GM23338 (cell line): ENCODE measurements around the gene ADGRB3. TPM values are rescaled to one million over a fixed set of nuclear protein-coding genes. Genes with fewer than 3 reads are reported as not detected.

Experiments
- ATAC-seq: fragments of 200-7000 bp; cut with Tn5 transposase; 3 replicates; pipeline ENCODE4 v1.9.1; 2020
- DNase-seq: peaks from one replicate; pipeline ENCODE4 v3.0.0-alpha.2; 2015; ENCODE audit warnings: low spot score
- H2AFZ ChIP-seq: fragments of 200-600 bp; sonication (generic); 2 replicates; pipeline ENCODE4 v1.8.0; 2016; ENCODE audit warnings: antibody characterized with exemption, mild to moderate bottlenecking, moderate library complexity
- H3F3A ChIP-seq: fragments of 200-600 bp; sonication (generic); replicated peaks from 2 replicates; pipeline ENCODE4 v1.8.0; 2017; ENCODE audit warnings: antibody characterized with exemption, mixed run types, low read depth
- H3K27ac ChIP-seq: fragments of 200-600 bp; sonication (generic); 2 replicates; pipeline ENCODE4 v1.6.1; 2016; ENCODE audit warnings: low read depth
- H3K27me3 ChIP-seq: fragments of 200-600 bp; sonication (generic); 2 replicates; pipeline ENCODE4 v1.8.0; 2016; ENCODE audit warnings: mild to moderate bottlenecking, mixed run types, moderate library complexity; ENCODE audit not compliant: insufficient read depth
- H3K36me3 ChIP-seq: fragments of 200-600 bp; sonication (generic); 2 replicates; pipeline ENCODE4 v1.8.0; 2016; ENCODE audit warnings: mild to moderate bottlenecking; ENCODE audit not compliant: insufficient read depth
- H3K4me1 ChIP-seq: fragments of 200-600 bp; sonication (generic); 2 replicates; pipeline ENCODE4 v1.8.0; 2016; ENCODE audit warnings: mild to moderate bottlenecking, moderate library complexity; ENCODE audit not compliant: insufficient read depth
- H3K4me2 ChIP-seq: fragments of 200-600 bp; sonication (generic); 2 replicates; pipeline ENCODE4 v1.7.1; 2017; ENCODE audit warnings: mixed run types
- H3K4me3 ChIP-seq: fragments of 200-600 bp; sonication (generic); 2 replicates; pipeline ENCODE4 v1.6.1; 2016; ENCODE audit warnings: mixed run types
- H3K79me2 ChIP-seq: fragments of 200-600 bp; sonication (generic); replicated peaks from 2 replicates; pipeline ENCODE4 v1.8.0; 2017; ENCODE audit warnings: mild to moderate bottlenecking; ENCODE audit not compliant: insufficient read depth
- H3K9me2 ChIP-seq: fragments of 200-600 bp; sonication (generic); 2 replicates; pipeline ENCODE4 v1.8.0; 2017; ENCODE audit not compliant: insufficient read depth
- H4K20me1 ChIP-seq: fragments of 200-600 bp; sonication (generic); replicated peaks from 2 replicates; pipeline ENCODE4 v1.8.0; 2017; ENCODE audit warnings: mild to moderate bottlenecking; ENCODE audit not compliant: insufficient read depth
- H3K27ac Mint-ChIP-seq: 2 replicates; pipeline ENCODE4 v1.8.0; 2020; ENCODE audit warnings: inconsistent platforms, mild to moderate bottlenecking, moderate library complexity, mixed read lengths
- H3K27me3 Mint-ChIP-seq: 3 replicates; pipeline ENCODE4 v1.8.0; 2022; ENCODE audit warnings: low read depth, mild to moderate bottlenecking, moderate library complexity, mixed read lengths, inconsistent platforms; ENCODE audit not compliant: insufficient read depth, poor library complexity
- H3K36me3 Mint-ChIP-seq: 3 replicates; pipeline ENCODE4 v1.8.0; 2021; ENCODE audit warnings: low read depth, mild to moderate bottlenecking, inconsistent platforms, moderate library complexity, mixed read lengths
- H3K4me1 Mint-ChIP-seq: 3 replicates; pipeline ENCODE4 v1.8.0; 2020; ENCODE audit warnings: mild to moderate bottlenecking, inconsistent platforms, mixed read lengths
- H3K4me3 Mint-ChIP-seq: 3 replicates; pipeline ENCODE4 v1.8.0; 2021; ENCODE audit warnings: moderate library complexity, mild to moderate bottlenecking, inconsistent platforms, mixed read lengths
- H3K9me3 Mint-ChIP-seq: 3 replicates; pipeline ENCODE4 v1.8.0; 2020; ENCODE audit warnings: moderate library complexity, mild to moderate bottlenecking, inconsistent platforms, mixed read lengths
- CREB1 ChIP-seq: fragments of 250-450 bp; sonication (Bioruptor Pico); IDR thresholded peaks from 2 replicates; pipeline ENCODE4 v1.5.0; 2020; ENCODE audit warnings: low read depth, mild to moderate bottlenecking, moderate library complexity
- ETS1 ChIP-seq: IDR thresholded peaks from 2 replicates; pipeline ENCODE4 v1.6.1; 2016; ENCODE audit warnings: antibody characterized with exemption
- EZH2 ChIP-seq: fragments of 200-600 bp; sonication (generic); IDR thresholded peaks from one replicate; pipeline ENCODE4 v1.8.0; 2017; ENCODE audit warnings: antibody characterized with exemption, mild to moderate bottlenecking, low read depth; ENCODE audit not compliant: unreplicated experiment
- JUNB ChIP-seq: IDR thresholded peaks from one replicate; pipeline ENCODE4 v1.6.1; 2016; ENCODE audit warnings: antibody characterized with exemption; ENCODE audit not compliant: unreplicated experiment
- POLR2AphosphoS5 ChIP-seq: IDR thresholded peaks from 2 replicates; pipeline ENCODE4 v1.6.1; 2016; ENCODE audit warnings: antibody characterized with exemption, low read depth
- ZNF114 ChIP-seq: fragments of 250-450 bp; sonication (Bioruptor Pico); IDR thresholded peaks from 2 replicates; pipeline ENCODE4 v1.5.0; 2020; ENCODE audit warnings: mild to moderate bottlenecking, moderate library complexity
- ZNF331 ChIP-seq: fragments of 250-450 bp; sonication (Bioruptor Pico); IDR thresholded peaks from 2 replicates; pipeline ENCODE4 v1.5.0; 2020; ENCODE audit warnings: low read depth, mild to moderate bottlenecking, moderate library complexity
- polyA plus RNA-seq: library from polyadenylated mRNA; unstranded; fragments of >200 nt; fragmentation: Nextera tagmentation; extraction: Ambion mirVana; gene quantifications from 2 replicates; pipeline ENCODE4 v1.2.1, GENCODE V29; 2016
- total RNA-seq: library from RNA; depleted of rRNA; stranded (reverse); fragments of >200 nt; shearing (Covaris generic); gene quantifications from 2 replicates; pipeline ENCODE4 v1.2.3, GENCODE V29; 2014
- TF ChIP-seq, protein P1 (sequence below): fragments of 250-450 bp; sonication (Bioruptor Pico); IDR thresholded peaks from 2 replicates; pipeline ENCODE4 v1.5.0; 2020; ENCODE audit warnings: mild to moderate bottlenecking, moderate library complexity
- TF ChIP-seq, protein P2 (sequence below): IDR thresholded peaks from one replicate; pipeline ENCODE4 v1.6.1; 2018; ENCODE audit warnings: antibody characterized with exemption; ENCODE audit not compliant: unreplicated experiment

The ADGRB3 gene
- total and polyA plus RNA-seq, 2 experiments from 2014 or later = 0.92 to 4.0 TPM

GRCh38 chr6:68730291-68731054, 95.4 kb downstream of the ADGRB3 start:
- ATAC-seq = no peak
- H3K4me1 ChIP-seq = no peaks in the 10 kb centered on the region
- no peak for TF ChIP-seq ZNF114 (CRISPR knock-in tag)
- TF ChIP-seq JUNB = no peak
- TF ChIP-seq ETS1 = no peak

DNA sequence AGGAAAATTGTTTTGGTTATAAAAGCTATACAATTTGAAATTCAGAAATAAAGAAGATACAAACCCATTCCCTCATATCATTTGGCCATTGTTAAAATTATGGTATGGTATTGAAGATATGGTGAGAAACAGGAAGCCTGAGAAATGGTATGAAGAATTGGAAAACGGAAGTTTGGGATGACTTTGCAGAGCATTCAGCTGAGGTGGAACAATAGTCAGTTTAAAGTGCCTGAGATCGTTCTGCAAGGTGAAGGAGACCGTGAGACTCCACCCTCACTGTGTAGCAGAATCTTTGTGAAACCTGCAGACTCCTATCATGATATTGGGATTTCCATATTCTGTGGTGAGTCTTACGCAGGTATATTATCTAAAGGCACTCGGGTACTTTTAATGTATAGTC, 97.3 kb downstream of the ADGRB3 start:
- no peak for ATAC-seq
- no peaks in the 10 kb centered on the region for H3K36me3 ChIP-seq
- Mint-ChIP-seq H3K27ac (no peak overlapping the region), H3K9me3 (no peaks in the 10 kb centered on the region), H3K4me1 (peaks cover 6% of the 10 kb centered on the region; the same call in 2 of the 3 replicates), H3K36me3 (no peaks in the 10 kb centered on the region), H3K27me3 (no peaks in the 10 kb centered on the region), H3K4me3 (no peak overlapping the region)
- H3K4me3 ChIP-seq = no peak overlapping the region
- no peaks in the 10 kb centered on the region for H3K79me2 ChIP-seq
- TF ChIP-seq CREB1 (CRISPR knock-in tag) (no peak), POLR2AphosphoS5 (no peak), JUNB (no peak), ZNF331 (no peak), ZNF114 (CRISPR knock-in tag) (no peak), EZH2 (no peak)
- TF ChIP-seq, protein P1, sequence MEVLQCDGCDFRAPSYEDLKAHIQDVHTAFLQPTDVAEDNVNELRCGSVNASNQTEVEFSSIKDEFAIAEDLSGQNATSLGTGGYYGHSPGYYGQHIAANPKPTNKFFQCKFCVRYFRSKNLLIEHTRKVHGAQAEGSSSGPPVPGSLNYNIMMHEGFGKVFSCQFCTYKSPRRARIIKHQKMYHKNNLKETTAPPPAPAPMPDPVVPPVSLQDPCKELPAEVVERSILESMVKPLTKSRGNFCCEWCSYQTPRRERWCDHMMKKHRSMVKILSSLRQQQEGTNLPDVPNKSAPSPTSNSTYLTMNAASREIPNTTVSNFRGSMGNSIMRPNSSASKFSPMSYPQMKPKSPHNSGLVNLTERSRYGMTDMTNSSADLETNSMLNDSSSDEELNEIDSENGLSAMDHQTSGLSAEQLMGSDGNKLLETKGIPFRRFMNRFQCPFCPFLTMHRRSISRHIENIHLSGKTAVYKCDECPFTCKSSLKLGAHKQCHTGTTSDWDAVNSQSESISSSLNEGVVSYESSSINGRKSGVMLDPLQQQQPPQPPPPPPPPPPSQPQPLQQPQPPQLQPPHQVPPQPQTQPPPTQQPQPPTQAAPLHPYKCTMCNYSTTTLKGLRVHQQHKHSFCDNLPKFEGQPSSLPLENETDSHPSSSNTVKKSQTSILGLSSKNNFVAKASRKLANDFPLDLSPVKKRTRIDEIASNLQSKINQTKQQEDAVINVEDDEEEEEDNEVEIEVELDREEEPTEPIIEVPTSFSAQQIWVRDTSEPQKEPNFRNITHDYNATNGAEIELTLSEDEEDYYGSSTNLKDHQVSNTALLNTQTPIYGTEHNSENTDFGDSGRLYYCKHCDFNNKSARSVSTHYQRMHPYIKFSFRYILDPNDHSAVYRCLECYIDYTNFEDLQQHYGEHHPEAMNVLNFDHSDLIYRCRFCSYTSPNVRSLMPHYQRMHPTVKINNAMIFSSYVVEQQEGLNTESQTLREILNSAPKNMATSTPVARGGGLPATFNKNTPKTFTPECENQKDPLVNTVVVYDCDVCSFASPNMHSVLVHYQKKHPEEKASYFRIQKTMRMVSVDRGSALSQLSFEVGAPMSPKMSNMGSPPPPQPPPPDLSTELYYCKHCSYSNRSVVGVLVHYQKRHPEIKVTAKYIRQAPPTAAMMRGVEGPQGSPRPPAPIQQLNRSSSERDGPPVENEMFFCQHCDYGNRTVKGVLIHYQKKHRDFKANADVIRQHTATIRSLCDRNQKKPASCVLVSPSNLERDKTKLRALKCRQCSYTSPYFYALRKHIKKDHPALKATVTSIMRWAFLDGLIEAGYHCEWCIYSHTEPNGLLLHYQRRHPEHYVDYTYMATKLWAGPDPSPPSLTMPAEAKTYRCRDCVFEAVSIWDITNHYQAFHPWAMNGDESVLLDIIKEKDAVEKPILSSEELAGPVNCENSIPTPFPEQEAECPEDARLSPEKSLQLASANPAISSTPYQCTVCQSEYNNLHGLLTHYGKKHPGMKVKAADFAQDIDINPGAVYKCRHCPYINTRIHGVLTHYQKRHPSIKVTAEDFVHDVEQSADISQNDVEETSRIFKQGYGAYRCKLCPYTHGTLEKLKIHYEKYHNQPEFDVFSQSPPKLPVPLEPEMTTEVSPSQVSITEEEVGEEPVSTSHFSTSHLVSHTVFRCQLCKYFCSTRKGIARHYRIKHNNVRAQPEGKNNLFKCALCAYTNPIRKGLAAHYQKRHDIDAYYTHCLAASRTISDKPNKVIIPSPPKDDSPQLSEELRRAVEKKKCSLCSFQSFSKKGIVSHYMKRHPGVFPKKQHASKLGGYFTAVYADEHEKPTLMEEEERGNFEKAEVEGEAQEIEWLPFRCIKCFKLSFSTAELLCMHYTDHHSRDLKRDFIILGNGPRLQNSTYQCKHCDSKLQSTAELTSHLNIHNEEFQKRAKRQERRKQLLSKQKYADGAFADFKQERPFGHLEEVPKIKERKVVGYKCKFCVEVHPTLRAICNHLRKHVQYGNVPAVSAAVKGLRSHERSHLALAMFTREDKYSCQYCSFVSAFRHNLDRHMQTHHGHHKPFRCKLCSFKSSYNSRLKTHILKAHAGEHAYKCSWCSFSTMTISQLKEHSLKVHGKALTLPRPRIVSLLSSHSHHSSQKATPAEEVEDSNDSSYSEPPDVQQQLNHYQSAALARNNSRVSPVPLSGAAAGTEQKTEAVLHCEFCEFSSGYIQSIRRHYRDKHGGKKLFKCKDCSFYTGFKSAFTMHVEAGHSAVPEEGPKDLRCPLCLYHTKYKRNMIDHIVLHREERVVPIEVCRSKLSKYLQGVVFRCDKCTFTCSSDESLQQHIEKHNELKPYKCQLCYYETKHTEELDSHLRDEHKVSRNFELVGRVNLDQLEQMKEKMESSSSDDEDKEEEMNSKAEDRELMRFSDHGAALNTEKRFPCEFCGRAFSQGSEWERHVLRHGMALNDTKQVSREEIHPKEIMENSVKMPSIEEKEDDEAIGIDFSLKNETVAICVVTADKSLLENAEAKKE (CRISPR knock-in tag) = no peak
- TF ChIP-seq, protein P2, sequence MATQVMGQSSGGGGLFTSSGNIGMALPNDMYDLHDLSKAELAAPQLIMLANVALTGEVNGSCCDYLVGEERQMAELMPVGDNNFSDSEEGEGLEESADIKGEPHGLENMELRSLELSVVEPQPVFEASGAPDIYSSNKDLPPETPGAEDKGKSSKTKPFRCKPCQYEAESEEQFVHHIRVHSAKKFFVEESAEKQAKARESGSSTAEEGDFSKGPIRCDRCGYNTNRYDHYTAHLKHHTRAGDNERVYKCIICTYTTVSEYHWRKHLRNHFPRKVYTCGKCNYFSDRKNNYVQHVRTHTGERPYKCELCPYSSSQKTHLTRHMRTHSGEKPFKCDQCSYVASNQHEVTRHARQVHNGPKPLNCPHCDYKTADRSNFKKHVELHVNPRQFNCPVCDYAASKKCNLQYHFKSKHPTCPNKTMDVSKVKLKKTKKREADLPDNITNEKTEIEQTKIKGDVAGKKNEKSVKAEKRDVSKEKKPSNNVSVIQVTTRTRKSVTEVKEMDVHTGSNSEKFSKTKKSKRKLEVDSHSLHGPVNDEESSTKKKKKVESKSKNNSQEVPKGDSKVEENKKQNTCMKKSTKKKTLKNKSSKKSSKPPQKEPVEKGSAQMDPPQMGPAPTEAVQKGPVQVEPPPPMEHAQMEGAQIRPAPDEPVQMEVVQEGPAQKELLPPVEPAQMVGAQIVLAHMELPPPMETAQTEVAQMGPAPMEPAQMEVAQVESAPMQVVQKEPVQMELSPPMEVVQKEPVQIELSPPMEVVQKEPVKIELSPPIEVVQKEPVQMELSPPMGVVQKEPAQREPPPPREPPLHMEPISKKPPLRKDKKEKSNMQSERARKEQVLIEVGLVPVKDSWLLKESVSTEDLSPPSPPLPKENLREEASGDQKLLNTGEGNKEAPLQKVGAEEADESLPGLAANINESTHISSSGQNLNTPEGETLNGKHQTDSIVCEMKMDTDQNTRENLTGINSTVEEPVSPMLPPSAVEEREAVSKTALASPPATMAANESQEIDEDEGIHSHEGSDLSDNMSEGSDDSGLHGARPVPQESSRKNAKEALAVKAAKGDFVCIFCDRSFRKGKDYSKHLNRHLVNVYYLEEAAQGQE = no peak
- no peak overlapping the region for H3K4me2 ChIP-seq
- no peaks in the 10 kb centered on the region for H3F3A ChIP-seq
- no peak overlapping the region for H2AFZ ChIP-seq
- no peak for DNase-seq
- no peaks in the 10 kb centered on the region for H3K9me2 ChIP-seq
- no peaks in the 10 kb centered on the region for H4K20me1 ChIP-seq
- H3K27ac ChIP-seq = no peak overlapping the region
- no peaks in the 10 kb centered on the region for H3K27me3 ChIP-seq
- H3K4me1 ChIP-seq = 0 out of 2 replicates have a peak, but pooled peaks cover 2% of the 10 kb centered on the region

More at GRCh38 chr6:68730291-68731054, 95.4 kb downstream of the ADGRB3 start:
- Mint-ChIP-seq H3K27ac (no peak overlapping the region), H3K4me1 (peaks cover 6% of the 10 kb centered on the region; the same call in 2 of the 3 replicates), H3K9me3 (no peaks in the 10 kb centered on the region), H3K4me3 (no peak overlapping the region), H3K36me3 (no peaks in the 10 kb centered on the region), H3K27me3 (no peaks in the 10 kb centered on the region)
- Histone ChIP-seq H3K36me3 (no peaks in the 10 kb centered on the region), H3F3A (no peaks in the 10 kb centered on the region), H4K20me1 (no peaks in the 10 kb centered on the region), H2AFZ (no peak overlapping the region), H3K79me2 (no peaks in the 10 kb centered on the region), H3K27ac (no peak overlapping the region), H3K4me3 (no peak overlapping the region), H3K27me3 (no peaks in the 10 kb centered on the region), H3K9me2 (no peaks in the 10 kb centered on the region), H3K4me2 (no peak overlapping the region)
- DNase-seq = no peak
